Ishikawa (cell line): Measurements from ENCODE around the gene SFTPA2.

Experiments used
- CEBPB ChIP-seq: IDR thresholded peaks from 2 replicates; pipeline ENCODE4 v1.6.1; 2012
- CREB1 ChIP-seq: IDR thresholded peaks from 2 replicates; pipeline ENCODE4 v1.6.1; 2012; ENCODE audit warnings: low read depth
- EGR1 ChIP-seq: IDR thresholded peaks from 2 replicates; pipeline ENCODE4 v1.6.1; 2012
- EP300 ChIP-seq: IDR thresholded peaks from 2 replicates; pipeline ENCODE4 v1.6.1; 2012; ENCODE audit warnings: borderline replicate concordance
- FOXM1 ChIP-seq: IDR thresholded peaks from 2 replicates; pipeline ENCODE4 v1.6.1; 2012; ENCODE audit warnings: low read depth, borderline replicate concordance
- MAX ChIP-seq: IDR thresholded peaks from 2 replicates; pipeline ENCODE4 v1.6.1; 2012
- NFIC ChIP-seq: IDR thresholded peaks from 2 replicates; pipeline ENCODE4 v1.6.1; 2012
- RAD21 ChIP-seq: IDR thresholded peaks from 2 replicates; pipeline ENCODE4 v1.6.1; 2012; ENCODE audit warnings: low read depth
- REST ChIP-seq: IDR thresholded peaks from 2 replicates; pipeline ENCODE4 v1.6.1; 2012; ENCODE audit warnings: low read depth, mild to moderate bottlenecking
- TAF1 ChIP-seq: IDR thresholded peaks from 2 replicates; pipeline ENCODE4 v1.6.1; 2012; ENCODE audit warnings: low read depth, mild to moderate bottlenecking
- TCF12 ChIP-seq: IDR thresholded peaks from 2 replicates; pipeline ENCODE4 v1.6.1; 2012; ENCODE audit warnings: low read depth
- TEAD4 ChIP-seq: IDR thresholded peaks from 2 replicates; pipeline ENCODE4 v1.6.1; 2012
- USF1 ChIP-seq: IDR thresholded peaks from 2 replicates; pipeline ENCODE4 v1.6.1; 2012
- YY1 ChIP-seq: IDR thresholded peaks from 2 replicates; pipeline ENCODE4 v1.6.1; 2012; ENCODE audit warnings: low read depth
- ZBTB7A ChIP-seq: IDR thresholded peaks from 2 replicates; pipeline ENCODE4 v1.6.1; 2012; ENCODE audit warnings: low read depth

The SFTPA2 gene

GRCh38 chr10:79560160-79560709, at the start of gene SFTPA2:
TSS of gene SFTPA2 (minus strand) at chr10:79560407. CDS start at chr10:79559483, 924 bp downstream.
- TF ChIP-seq RAD21 (no peak), TEAD4 (no peak), CREB1 (no peak), NFIC (no peak), CEBPB (no peak), TAF1 (no peak), REST (no peak), EGR1 (no peak), ZBTB7A (no peak), TCF12 (no peak), EP300 (no peak), FOXM1 (no peak), USF1 (no peak), MAX (no peak), YY1 (no peak)

GRCh38 chr10:79608505-79609375, 48.5 kb upstream of the SFTPA2 start:
- TF ChIP-seq RAD21, result peak; percentile 73
- TF ChIP-seq USF1, result no peak
- TF ChIP-seq MAX, result no peak
- TF ChIP-seq TEAD4, result no peak
- TF ChIP-seq YY1, result no peak
- TF ChIP-seq FOXM1, result no peak
- no peak for TF ChIP-seq ZBTB7A

GRCh38 chr10:79605308-79605707, 45.1 kb upstream of the SFTPA2 start:
- TF ChIP-seq TCF12 (no peak), USF1 (no peak), CEBPB (no peak), TEAD4 (no peak), NFIC (no peak), EGR1 (no peak), REST (no peak), EP300 (no peak), TAF1 (no peak), RAD21 (no peak), YY1 (no peak), MAX (no peak), FOXM1 (no peak), ZBTB7A (no peak), CREB1 (no peak)

GRCh38 chr10:79604294-79604693, 44.1 kb upstream of the SFTPA2 start:
- TF ChIP-seq USF1, result no peak
- TF ChIP-seq NFIC, result no peak
- no peak for TF ChIP-seq YY1
- TF ChIP-seq EGR1, result no peak
- TF ChIP-seq RAD21, result no peak
- TF ChIP-seq CEBPB, result no peak
- TF ChIP-seq TAF1, result no peak
- TF ChIP-seq CREB1, result no peak
- no peak for TF ChIP-seq ZBTB7A
- TF ChIP-seq TEAD4, result no peak
- TF ChIP-seq MAX, result no peak
- TF ChIP-seq FOXM1, result no peak
